Measurements from ENCODE around the gene CA5B. TPM values are rescaled to one million over a fixed set of nuclear protein-coding genes. Genes with fewer than 3 reads are reported as not detected.

Gene CA5B
- total RNA-seq, 2 donors from 2014 or later, result 29.1 to 32.1 TPM

GRCh38 chrX:15789979-15790768 lies 52.1 kb downstream of the CA5B start, which contains the start of gene ZRSR2:
Gene ZRSR2 (plus strand): TSS chrX:15790484. CDS start chrX:15790496, 12 bp downstream.
- peak; percentile 55 for ATAC-seq (ENCODE audit: insufficient number of reproducible peaks, low FRiP score, low read depth)
- peak; percentile 13 for DNase-seq (ENCODE audit: low spot score)
- Histone ChIP-seq H3K9me3 (no peaks in the 10 kb centered on the region), H3K4me1 (ENCODE audit: control insufficient read depth in 1 of 2, low read depth in 2 of 2) (no peaks in the 10 kb centered on the region), H3K36me3 (no peaks in the 10 kb centered on the region), H3K27ac (peak within 1 kb of the TSS; percentile 78 to 82), H3K4me3 (peak within 1 kb of the TSS; percentile 78), H3K27me3 (replicated peaks; ENCODE audit: insufficient read depth) (no peaks in the 10 kb centered on the region)
- no peak for TF ChIP-seq CTCF (IDR thresholded peaks at IDR 0.05)

GRCh38 chrX:15790769-15791290 lies 52.8 kb downstream of the CA5B start:
- H3K36me3 ChIP-seq, result no peaks in the 10 kb centered on the region
- ATAC-seq (ENCODE audit: insufficient number of reproducible peaks, low FRiP score, low read depth), result peak; percentile 20

DNA sequence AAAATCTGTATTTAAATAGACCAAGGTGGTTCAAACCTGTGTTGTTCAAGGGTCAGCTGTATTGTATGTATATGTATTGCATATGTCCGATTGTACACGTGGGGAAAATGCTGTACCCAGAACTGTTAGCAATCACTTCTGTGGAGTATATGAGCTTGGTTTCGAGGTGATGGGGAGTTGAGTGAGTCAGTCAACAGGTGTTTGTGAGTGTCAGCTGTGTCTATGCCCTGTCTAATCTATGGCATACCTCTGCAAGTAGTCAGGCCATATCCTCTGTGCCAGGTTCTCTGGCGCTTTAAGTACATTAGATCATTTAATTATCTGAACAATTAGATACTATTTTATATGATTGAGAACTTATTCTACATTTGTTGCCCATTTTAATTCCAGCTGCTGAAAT lies 59.6 kb downstream of the CA5B start:
- H3K27me3 ChIP-seq (replicated peaks; ENCODE audit: insufficient read depth), result no peaks in the 10 kb centered on the region
- no peak for TF ChIP-seq CTCF (IDR thresholded peaks at IDR 0.05)
- no peak overlapping the region for H3K4me3 ChIP-seq

More at GRCh38 chrX:15790769-15791290, 52.8 kb downstream of the CA5B start:
- H3K27ac ChIP-seq, result peak overlapping the region; percentile 78 to 82
- TF ChIP-seq CTCF (IDR thresholded peaks at IDR 0.05), result no peak
- no peaks in the 10 kb centered on the region for H3K4me1 ChIP-seq (ENCODE audit: control insufficient read depth in 1 of 2, low read depth in 2 of 2)
- peak overlapping the region; percentile 78 for H3K4me3 ChIP-seq
- H3K9me3 ChIP-seq, result no peaks in the 10 kb centered on the region
- no peak for DNase-seq (ENCODE audit: low spot score)
- no peaks in the 10 kb centered on the region for H3K27me3 ChIP-seq (replicated peaks; ENCODE audit: insufficient read depth)

GRCh38 chrX:15804563-15804962 lies 66.5 kb downstream of the CA5B start:
- ATAC-seq (ENCODE audit: insufficient number of reproducible peaks, low FRiP score, low read depth) (no peak), DNase-seq (ENCODE audit: low spot score) (no peak)
- Histone ChIP-seq H3K4me3 (no peak overlapping the region), H3K27me3 (replicated peaks; ENCODE audit: insufficient read depth) (no peaks in the 10 kb centered on the region), H3K9me3 (no peaks in the 10 kb centered on the region), H3K36me3 (no peaks in the 10 kb centered on the region), H3K27ac (peak overlapping the region in 1 of 2 donors; percentile 15), H3K4me1 (ENCODE audit: control insufficient read depth in 1 of 2, low read depth in 2 of 2) (no peaks in the 10 kb centered on the region)
- TF ChIP-seq CTCF (IDR thresholded peaks at IDR 0.05), result no peak

More for the DNA sequence above, 59.6 kb downstream of the CA5B start:
- Histone ChIP-seq H3K36me3 (no peaks in the 10 kb centered on the region), H3K4me1 (ENCODE audit: control insufficient read depth in 1 of 2, low read depth in 2 of 2) (no peaks in the 10 kb centered on the region), H3K9me3 (no peaks in the 10 kb centered on the region), H3K27ac (no peak overlapping the region)
- ATAC-seq (ENCODE audit: insufficient number of reproducible peaks, low FRiP score, low read depth), result no peak
- DNase-seq (ENCODE audit: low spot score), result no peak

GRCh38 chrX:15808254-15808653 lies 70.2 kb downstream of the CA5B start:
- DNase-seq (ENCODE audit: low spot score) (no peak), ATAC-seq (ENCODE audit: insufficient number of reproducible peaks, low FRiP score, low read depth) (no peak)
- Histone ChIP-seq H3K36me3 (peaks cover 3% of the 10 kb centered on the region), H3K9me3 (no peaks in the 10 kb centered on the region), H3K27me3 (replicated peaks; ENCODE audit: insufficient read depth) (no peaks in the 10 kb centered on the region), H3K4me1 (ENCODE audit: control insufficient read depth in 1 of 2, low read depth in 2 of 2) (no peaks in the 10 kb centered on the region), H3K4me3 (no peak overlapping the region), H3K27ac (no peak overlapping the region)
- no peak for TF ChIP-seq CTCF (IDR thresholded peaks at IDR 0.05)

Measured in thoracic aorta (tissue), 2 donors.